ENCODE measurements around the gene ZC3HAV1. TPM values are rescaled to one million over a fixed set of nuclear protein-coding genes. Genes with fewer than 3 reads are reported as not detected.

ZC3HAV1 gene
- polyA plus RNA-seq, 1 donor (not counting 4 experiments of a cell fraction or from before 2014, with no cell fraction given), result 31.7 TPM

- no peaks in the 10 kb centered on the region for H3K9me3 ChIP-seq (ENCODE audit: control insufficient read depth, low read depth, low read length)
- DNase-seq (ENCODE audit: low read depth, low spot score) (no peak), FAIRE-seq (no peak)
- TF ChIP-seq EZH2 (IDR thresholded peaks at IDR 0.05; ENCODE audit: low read length), result no peak
- TF ChIP-seq CTCF (optimal IDR thresholded peaks at IDR 0.05 in 1 of 3, IDR thresholded peaks at IDR 0.05 in 1 of 3, conservative IDR thresholded peaks at IDR 0.05 in 1 of 3; ENCODE audit: extremely low read depth in 1 of 3, insufficient read depth in 2 of 3, low read length in 3 of 3), result no peak
- H3K4me3 ChIP-seq (ENCODE audit: control insufficient read depth in 2 of 3, extremely low read depth in 1 of 3, insufficient read depth in 2 of 3, low read depth in 1 of 3, low read length in 3 of 3), result no peak overlapping the region
- peaks cover 38 to 48% of the 10 kb centered on the region in 2 experiments for H3K36me3 ChIP-seq (ENCODE audit: control insufficient read depth in 2 of 2, extremely low read depth in 1 of 2, insufficient read depth in 2 of 2, low read length in 2 of 2)
- no peak overlapping the region for H3K9ac ChIP-seq (ENCODE audit: control insufficient read depth, extremely low read depth, insufficient read depth, low read length)
- no peaks in the 10 kb centered on the region for H3K4me1 ChIP-seq (ENCODE audit: control insufficient read depth, extremely low read depth, insufficient read depth, low read length)
- no peaks in the 10 kb centered on the region for H3K27me3 ChIP-seq (ENCODE audit: control insufficient read depth, extremely low read depth, insufficient read depth, low read length)
- no peak overlapping the region for H3K4me2 ChIP-seq (ENCODE audit: control insufficient read depth, extremely low read depth, insufficient read depth, low read depth, low read length)
- H3K9me1 ChIP-seq (ENCODE audit: control insufficient read depth, extremely low read depth, insufficient read depth, low read length), result no peaks in the 10 kb centered on the region
- no peak overlapping the region for H2AFZ ChIP-seq (ENCODE audit: control insufficient read depth, low read length)
- H4K20me1 ChIP-seq (ENCODE audit: control insufficient read depth, extremely low read depth, insufficient read depth, low read length), result no peaks in the 10 kb centered on the region
- no peak overlapping the region for H3K27ac ChIP-seq (ENCODE audit: control insufficient read depth, insufficient read depth, low read length)
- dilution Hi-C loops (cut with MboI; ENCODE audit: extremely low pct_ligation_motif_present, low sequenced_read_pairs), result no loop called here
- H3K79me2 ChIP-seq (ENCODE audit: control insufficient read depth, insufficient read depth, low read length), result peaks cover 2% of the 10 kb centered on the region
Observed at GRCh38 chr7:139065323-139065722, 44.2 kb downstream of the ZC3HAV1 start.

GRCh38 chr7:139061416-139061815 is 48.1 kb downstream of the ZC3HAV1 start:
- no peaks in the 10 kb centered on the region for H4K20me1 ChIP-seq (ENCODE audit: control insufficient read depth, extremely low read depth, insufficient read depth, low read length)
- no peaks in the 10 kb centered on the region for H3K4me1 ChIP-seq (ENCODE audit: control insufficient read depth, extremely low read depth, insufficient read depth, low read length)
- no peak overlapping the region for H2AFZ ChIP-seq (ENCODE audit: control insufficient read depth, low read length)
- H3K4me3 ChIP-seq (ENCODE audit: control insufficient read depth in 2 of 3, extremely low read depth in 1 of 3, insufficient read depth in 2 of 3, low read depth in 1 of 3, low read length in 3 of 3), result no peak overlapping the region
- dilution Hi-C loops (cut with MboI; ENCODE audit: extremely low pct_ligation_motif_present, low sequenced_read_pairs), result no loop called here
- no peak overlapping the region for H3K9ac ChIP-seq (ENCODE audit: control insufficient read depth, extremely low read depth, insufficient read depth, low read length)
- H3K36me3 ChIP-seq (ENCODE audit: control insufficient read depth in 2 of 2, extremely low read depth in 1 of 2, insufficient read depth in 2 of 2, low read length in 2 of 2), result peaks cover 26 to 45% of the 10 kb centered on the region in 2 experiments
- TF ChIP-seq EZH2 (IDR thresholded peaks at IDR 0.05; ENCODE audit: low read length), result no peak
- TF ChIP-seq CTCF (optimal IDR thresholded peaks at IDR 0.05 in 1 of 3, IDR thresholded peaks at IDR 0.05 in 1 of 3, conservative IDR thresholded peaks at IDR 0.05 in 1 of 3; ENCODE audit: extremely low read depth in 1 of 3, insufficient read depth in 2 of 3, low read length in 3 of 3), result no peak
- H3K4me2 ChIP-seq (ENCODE audit: control insufficient read depth, extremely low read depth, insufficient read depth, low read depth, low read length), result no peak overlapping the region
- H3K9me3 ChIP-seq (ENCODE audit: control insufficient read depth, low read depth, low read length), result no peaks in the 10 kb centered on the region
- H3K27ac ChIP-seq (ENCODE audit: control insufficient read depth, insufficient read depth, low read length), result no peak overlapping the region
- FAIRE-seq (no peak), DNase-seq (ENCODE audit: low read depth, low spot score) (no peak)
- H3K27me3 ChIP-seq (ENCODE audit: control insufficient read depth, extremely low read depth, insufficient read depth, low read length), result no peaks in the 10 kb centered on the region
- no peaks in the 10 kb centered on the region for H3K79me2 ChIP-seq (ENCODE audit: control insufficient read depth, insufficient read depth, low read length)
- H3K9me1 ChIP-seq (ENCODE audit: control insufficient read depth, extremely low read depth, insufficient read depth, low read length), result no peaks in the 10 kb centered on the region
